H9 (cell line): Measurements from ENCODE around the gene GPRIN1. TPM values are rescaled to one million over a fixed set of nuclear protein-coding genes. Genes with fewer than 3 reads are reported as not detected.
A peak's percentile ranks its signal among the peaks of the same experiment; 100 is the strongest.

ENCODE experiments used
- DNase-seq: peaks from one replicate; pipeline ENCODE4 v3.0.0-alpha.2; 2017
- H2AFZ ChIP-seq: one replicate; pipeline ENCODE4 v1.6.1; 2013; ENCODE audit warnings: mild to moderate bottlenecking, low read length, control low read depth, moderate library complexity
- H2AK5ac ChIP-seq: 2 replicates; pipeline ENCODE4 v1.6.1; 2013; ENCODE audit warnings: low read length, control low read depth, mixed read lengths; ENCODE audit not compliant: insufficient read length
- H2BK120ac ChIP-seq: one replicate; pipeline ENCODE4 v1.6.1; 2013; ENCODE audit warnings: low read depth, mild to moderate bottlenecking, low read length, control low read depth, inconsistent platforms; ENCODE audit not compliant: poor library complexity, severe bottlenecking
- H2BK12ac ChIP-seq: 2 replicates; pipeline ENCODE4 v1.6.1; 2013; ENCODE audit warnings: low read length, control low read depth, mixed read lengths, low read depth; ENCODE audit not compliant: insufficient read length
- H2BK15ac ChIP-seq: 2 replicates; pipeline ENCODE4 v1.6.1; 2013; ENCODE audit warnings: low read depth, low read length, control low read depth
- H2BK20ac ChIP-seq: one replicate; pipeline ENCODE4 v1.6.1; 2013; ENCODE audit warnings: low read depth, mild to moderate bottlenecking, low read length, control low read depth, inconsistent platforms; ENCODE audit not compliant: poor library complexity, severe bottlenecking
- H2BK5ac ChIP-seq: 2 replicates; pipeline ENCODE4 v1.6.1; 2013; ENCODE audit warnings: low read length, control low read depth, mixed read lengths; ENCODE audit not compliant: insufficient read length
- H3K14ac ChIP-seq: 2 replicates; pipeline ENCODE4 v1.6.1; 2013; ENCODE audit warnings: low read length, control low read depth; ENCODE audit not compliant: insufficient read depth
- H3K18ac ChIP-seq: 2 replicates; pipeline ENCODE4 v1.6.1; 2013; ENCODE audit warnings: low read depth, mild to moderate bottlenecking, mixed read lengths, low read length, control low read depth; ENCODE audit not compliant: insufficient read length
- H3K23ac ChIP-seq: 2 replicates; pipeline ENCODE4 v1.6.1; 2013; ENCODE audit warnings: low read length, control low read depth, mixed read lengths, low read depth; ENCODE audit not compliant: insufficient read length
- H3K23me2 ChIP-seq: 2 replicates; pipeline ENCODE4 v1.6.1; 2013; ENCODE audit warnings: low read depth, mild to moderate bottlenecking, mixed read lengths, low read length, control low read depth; ENCODE audit not compliant: insufficient read length, poor library complexity, severe bottlenecking
- H3K27ac ChIP-seq: 2 replicates; pipeline ENCODE4 v1.5.1; 2013; ENCODE audit warnings: low read length, control low read depth, mixed read lengths, low read depth; ENCODE audit not compliant: insufficient read length
- H3K27me3 ChIP-seq: 2 replicates; pipeline ENCODE4 v1.6.1; 2013; ENCODE audit warnings: low read length, control low read depth, inconsistent platforms; ENCODE audit not compliant: insufficient read depth
- H3K4ac ChIP-seq: 2 replicates; pipeline ENCODE4 v1.6.1; 2013; ENCODE audit warnings: low read depth, mild to moderate bottlenecking, control low read depth, inconsistent platforms, low read length, moderate library complexity
- H3K4me1 ChIP-seq: 2 replicates; pipeline ENCODE4 v1.6.1; 2013; ENCODE audit warnings: low read length, control low read depth, inconsistent platforms; ENCODE audit not compliant: insufficient read depth
- H3K4me2 ChIP-seq: 2 replicates; pipeline ENCODE4 v1.6.1; 2013; ENCODE audit warnings: low read length, control low read depth, mixed read lengths; ENCODE audit not compliant: insufficient read length, insufficient read depth
- H3K56ac ChIP-seq: 2 replicates; pipeline ENCODE4 v1.6.1; 2013; ENCODE audit warnings: low read depth, mild to moderate bottlenecking, mixed read lengths, low read length, control low read depth; ENCODE audit not compliant: insufficient read length
- H3K79me1 ChIP-seq: 2 replicates; pipeline ENCODE4 v1.6.1; 2013; ENCODE audit warnings: low read depth, mild to moderate bottlenecking, moderate library complexity, low read length, control low read depth, inconsistent platforms; ENCODE audit not compliant: insufficient read depth, poor library complexity, severe bottlenecking
- H3K79me2 ChIP-seq: 2 replicates; pipeline ENCODE4 v1.6.1; 2013; ENCODE audit warnings: low read length, control low read depth, inconsistent platforms; ENCODE audit not compliant: insufficient read depth
- H3K9ac ChIP-seq: 2 replicates; pipeline ENCODE4 v1.6.1; 2013; ENCODE audit warnings: low read length, control low read depth, mixed read lengths; ENCODE audit not compliant: insufficient read length; ENCODE audit errors: extremely low read depth
- H3K9me3 ChIP-seq: one replicate; pipeline ENCODE4 v1.6.1; 2013; ENCODE audit warnings: low read depth, low read length, inconsistent platforms; ENCODE audit not compliant: control insufficient read depth
- H3T11ph ChIP-seq: one replicate; pipeline ENCODE4 v1.6.1; 2013; ENCODE audit warnings: mild to moderate bottlenecking, low read length, control low read depth, inconsistent platforms
- H4K20me1 ChIP-seq: one replicate; pipeline ENCODE4 v1.6.1; 2013; ENCODE audit not compliant: control insufficient read depth, insufficient read length, insufficient read depth
- H4K5ac ChIP-seq: 2 replicates; pipeline ENCODE4 v1.6.1; 2013; ENCODE audit warnings: low read depth, mild to moderate bottlenecking, mixed read lengths, low read length, control low read depth; ENCODE audit not compliant: insufficient read length
- H4K8ac ChIP-seq: replicated peaks from 2 replicates; pipeline ENCODE4 v1.6.1; 2013; ENCODE audit warnings: low read length, control low read depth, mixed read lengths, low read depth; ENCODE audit not compliant: insufficient read length
- H4K91ac ChIP-seq: 2 replicates; pipeline ENCODE4 v1.6.1; 2013; ENCODE audit warnings: low read depth, mild to moderate bottlenecking, moderate library complexity, mixed read lengths, low read length, control low read depth; ENCODE audit not compliant: insufficient read length
- H3K27ac Mint-ChIP-seq, 3 experiments: 2 replicates in 2 of 3; 3 replicates in 1 of 3; pipeline ENCODE4 v1.8.0; 2020 to 2021; ENCODE audit warnings: mixed read lengths in 3 of 3, mild to moderate bottlenecking in 1 of 3, moderate library complexity in 1 of 3
- H3K27me3 Mint-ChIP-seq: 2 replicates; pipeline ENCODE4 v1.8.0; 2021; ENCODE audit warnings: low read depth, mild to moderate bottlenecking, moderate library complexity, mixed read lengths
- H3K36me3 Mint-ChIP-seq, 3 experiments: 2 replicates in 2 of 3; 3 replicates in 1 of 3; pipeline ENCODE4 v1.8.0; 2020 to 2021; ENCODE audit warnings: low read depth in 3 of 3, mixed read lengths in 3 of 3; ENCODE audit not compliant: insufficient read depth in 1 of 3
- H3K4me1 Mint-ChIP-seq, 2 experiments: 2 replicates each; pipeline ENCODE4 v1.8.0; 2020; ENCODE audit warnings: mixed read lengths in 2 of 2
- H3K4me3 Mint-ChIP-seq, 2 experiments: 2 replicates in 1 of 2; 3 replicates in 1 of 2; pipeline ENCODE4 v1.8.0; 2020 to 2021; ENCODE audit warnings: mild to moderate bottlenecking in 2 of 2, mixed read lengths in 2 of 2, moderate library complexity in 1 of 2
- H3K9me3 Mint-ChIP-seq, 2 experiments: 2 replicates in 1 of 2; 3 replicates in 1 of 2; pipeline ENCODE4 v1.8.0; 2020; ENCODE audit warnings: mild to moderate bottlenecking in 2 of 2, mixed read lengths in 2 of 2, moderate library complexity in 1 of 2
- CTCF ChIP-seq: fragments of 200-600 bp; sonication (generic); conservative IDR thresholded peaks from 3 replicates; pipeline ENCODE4 v1.8.0; 2021; ENCODE audit warnings: antibody characterized with exemption, mild to moderate bottlenecking
- WGBS: extraction: QIAGEN DNeasy Blood & Tissue Kit; methylation state at CpG from one replicate; pipeline ENCODE4 v1.1.7; 2013; ENCODE audit warnings: missing lambda C conversion rate, low lambda C conversion rate, mixed read lengths; ENCODE audit not compliant: insufficient read length; ENCODE audit errors: extremely low coverage; 5-methylcytosine and 5-hydroxymethylcytosine counted together
- total RNA-seq: library from RNA; stranded (reverse); gene quantifications from 2 replicates; pipeline ENCODE4 v1.2.1, GENCODE V29; 2021

GPRIN1 gene
- total RNA-seq, 1 experiment from 2014 or later = 10.8 TPM

- Histone ChIP-seq H4K91ac (no peak overlapping the region), H3K9ac (no peak overlapping the region), H4K20me1 (no peaks in the 10 kb centered on the region), H3K79me1 (no peaks in the 10 kb centered on the region), H2AK5ac (no peak overlapping the region), H2BK15ac (no peak overlapping the region), H3K27ac (no peak overlapping the region), H3K56ac (no peak overlapping the region), H2AFZ (no peak overlapping the region), H2BK5ac (no peak overlapping the region), H3K14ac (no peak overlapping the region), H3K18ac (no peak overlapping the region), H3K23me2 (peaks cover 6% of the 10 kb centered on the region), H3K9me3 (no peaks in the 10 kb centered on the region), H4K5ac (no peak overlapping the region), H3K4ac (no peak overlapping the region), H3T11ph (no peak overlapping the region), H2BK12ac (no peak overlapping the region), H2BK120ac (no peak overlapping the region), H3K4me1 (no peaks in the 10 kb centered on the region; the same call in 1 of the 2 replicates), H3K4me2 (no peak overlapping the region), H3K79me2 (no peaks in the 10 kb centered on the region), H3K23ac (no peak overlapping the region), H4K8ac (no peak overlapping the region), H3K27me3 (no peaks in the 10 kb centered on the region; the same call in 1 of the 2 replicates), H2BK20ac (no peak overlapping the region)
- TF ChIP-seq CTCF = no peak
- Mint-ChIP-seq H3K36me3 (no peaks in the 10 kb centered on the region), H3K4me1 (peaks cover 29 to 35% of the 10 kb centered on the region in 2 experiments), H3K9me3 (no peaks in the 10 kb centered on the region; a peak in 1 of 5 replicates), H3K27me3 (peaks cover 40% of the 10 kb centered on the region), H3K4me3 (peak overlapping the region in 1 of 2 experiments; percentile 24; a peak in 2 of 5 replicates), H3K27ac (no peak overlapping the region)
- WGBS = no CpG with 5 or more reads among the region's 6 CpGs
- no peak for DNase-seq
Measured at GRCh38 chr5:176612008-176612407, 2.1 kb upstream of the GPRIN1 start.
